Renal pelvis (tissue), 12 donors: ENCODE measurements around the gene LIFR. TPM values are rescaled to one million over a fixed set of nuclear protein-coding genes. Genes with fewer than 3 reads are reported as not detected.
"Not testable (repeated sequence)": the region's sequence is repeated elsewhere in the genome, so short reads cannot be mapped to it uniquely, and the experiment has no call there.

Experiments used
- DNase-seq: peaks from one replicate; pipeline ENCODE4 v3.0.0-alpha.2; 2013
- long read RNA-seq, 16 experiments: transcript quantifications; one replicate each; lab custom pipeline, GENCODE V29; 2026
- polyA plus RNA-seq, 3 donors: library from polyadenylated mRNA; unstranded; fragments of 120-200 nt; gene quantifications; one replicate each; pipeline ENCODE4 v1.2.1, GENCODE V29; 2013; ENCODE audit not compliant: insufficient read length in 3 of 3

LIFR gene
- polyA plus RNA-seq: 10 to 100 TPM; 67.3 to 85.9 (median 78.9) TPM
- long read RNA-seq, donor 1, full-length matches to known transcripts: 2 of 7 reads
- long read RNA-seq, donor 1, partial matches to known transcripts: 5 of 7 reads
- long read RNA-seq, donor 1, other reads (novel, unspliced or antisense): 0 of 7 reads
- long read RNA-seq, donor 2, full-length matches to known transcripts: 3 of 3 reads
- long read RNA-seq, donor 2, partial matches to known transcripts: 0 of 3 reads
- long read RNA-seq, donor 2, other reads (novel, unspliced or antisense): 0 of 3 reads
- long read RNA-seq, donor 3, full-length matches to known transcripts: 4 of 4 reads
- long read RNA-seq, donor 3, partial matches to known transcripts: 0 of 4 reads
- long read RNA-seq, donor 3, other reads (novel, unspliced or antisense): 0 of 4 reads
- long read RNA-seq, donor 4, full-length matches to known transcripts: 2 of 2 reads
- long read RNA-seq, donor 4, partial matches to known transcripts: 0 of 2 reads
- long read RNA-seq, donor 4, other reads (novel, unspliced or antisense): 0 of 2 reads
- long read RNA-seq, donor 5, full-length matches to known transcripts: 3 of 3 reads
- long read RNA-seq, donor 5, partial matches to known transcripts: 0 of 3 reads
- long read RNA-seq, donor 5, other reads (novel, unspliced or antisense): 0 of 3 reads
- long read RNA-seq, donor 6, full-length matches to known transcripts: 4 of 4 reads
- long read RNA-seq, donor 6, partial matches to known transcripts: 0 of 4 reads
- long read RNA-seq, donor 6, other reads (novel, unspliced or antisense): 0 of 4 reads
- long read RNA-seq, donor 7, full-length matches to known transcripts: 4 of 4 reads
- long read RNA-seq, donor 7, partial matches to known transcripts: 0 of 4 reads
- long read RNA-seq, donor 7, other reads (novel, unspliced or antisense): 0 of 4 reads
- long read RNA-seq, donor 8, full-length matches to known transcripts: 2 of 2 reads
- long read RNA-seq, donor 8, partial matches to known transcripts: 0 of 2 reads
- long read RNA-seq, donor 8, other reads (novel, unspliced or antisense): 0 of 2 reads
- long read RNA-seq, donor 9, full-length matches to known transcripts: 3 of 14 reads
- long read RNA-seq, donor 9, partial matches to known transcripts: 11 of 14 reads
- long read RNA-seq, donor 9, other reads (novel, unspliced or antisense): 0 of 14 reads
- long read RNA-seq, donor 10, full-length matches to known transcripts: 6 of 13 reads
- long read RNA-seq, donor 10, partial matches to known transcripts: 7 of 13 reads
- long read RNA-seq, donor 10, other reads (novel, unspliced or antisense): 0 of 13 reads
- long read RNA-seq, donor 11, full-length matches to known transcripts: 3 of 3 reads
- long read RNA-seq, donor 11, partial matches to known transcripts: 0 of 3 reads
- long read RNA-seq, donor 11, other reads (novel, unspliced or antisense): 0 of 3 reads
- long read RNA-seq, donor 12, full-length matches to known transcripts: 3 of 10 reads
- long read RNA-seq, donor 12, partial matches to known transcripts: 7 of 10 reads
- long read RNA-seq, donor 12, other reads (novel, unspliced or antisense): 0 of 10 reads
- long read RNA-seq, donor 13, full-length matches to known transcripts: 2 of 2 reads
- long read RNA-seq, donor 13, partial matches to known transcripts: 0 of 2 reads
- long read RNA-seq, donor 13, other reads (novel, unspliced or antisense): 0 of 2 reads
- long read RNA-seq, donor 14, full-length matches to known transcripts: 14 of 25 reads
- long read RNA-seq, donor 14, partial matches to known transcripts: 11 of 25 reads
- long read RNA-seq, donor 14, other reads (novel, unspliced or antisense): 0 of 25 reads
- long read RNA-seq, donor 15, full-length matches to known transcripts: 2 of 2 reads
- long read RNA-seq, donor 15, partial matches to known transcripts: 0 of 2 reads
- long read RNA-seq, donor 15, other reads (novel, unspliced or antisense): 0 of 2 reads
- long read RNA-seq, donor 16, full-length matches to known transcripts: 4 of 4 reads
- long read RNA-seq, donor 16, partial matches to known transcripts: 0 of 4 reads
- long read RNA-seq, donor 16, other reads (novel, unspliced or antisense): 0 of 4 reads

DNA sequence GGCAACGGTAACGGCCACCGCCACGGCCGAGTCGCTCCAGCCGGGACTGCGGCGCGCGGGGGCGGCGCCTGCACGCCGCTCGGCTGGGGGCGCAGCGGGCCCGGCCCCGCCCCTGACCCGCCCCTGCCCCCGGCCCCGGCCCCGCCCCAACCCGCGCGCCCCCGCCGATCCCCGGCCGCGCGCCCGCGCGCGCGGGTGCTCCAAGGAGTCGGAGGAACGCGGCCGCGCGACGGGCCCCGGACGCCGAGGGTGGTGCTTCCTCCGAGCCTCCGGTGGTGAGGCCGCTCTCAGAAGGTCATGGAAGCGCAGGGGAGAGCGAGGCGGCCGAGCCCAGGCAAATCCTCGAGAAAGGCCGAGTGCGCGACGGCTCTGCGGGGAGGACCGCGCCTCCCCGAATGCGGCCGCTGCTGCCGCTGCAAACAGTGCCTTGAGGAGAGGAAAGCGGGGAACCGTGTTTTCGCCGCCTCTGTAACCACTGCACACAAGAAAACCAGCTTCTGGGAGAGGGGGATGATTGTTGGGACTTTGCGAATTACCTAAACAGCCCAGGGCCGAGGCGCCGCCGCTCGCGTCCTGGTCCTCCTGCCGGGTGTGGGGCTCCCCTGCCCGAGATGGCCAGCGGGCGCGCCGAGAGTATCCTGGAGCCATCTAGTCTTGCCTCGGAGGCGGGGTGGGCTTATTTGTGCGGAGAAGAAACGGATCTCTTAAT lies at the start of gene LIFR:
Gene LIFR, minus strand, starts transcription at position 48 of the 709 bp plus-strand sequence. CDS start 25,999 bp downstream, outside the sequence.
- DNase-seq: peak; percentile 84

- DNase-seq: no peak
Observed at GRCh38 chr5:38605610-38606009, 49.2 kb upstream of the LIFR start.

- DNase-seq: no peak
Observed at GRCh38 chr5:38603691-38604090, 47.2 kb upstream of the LIFR start.

- DNase-seq: no peak
Observed at GRCh38 chr5:38602641-38603040, 46.2 kb upstream of the LIFR start.

GRCh38 chr5:38601863-38602298 lies 45.4 kb upstream of the LIFR start:
- DNase-seq: no peak

DNA sequence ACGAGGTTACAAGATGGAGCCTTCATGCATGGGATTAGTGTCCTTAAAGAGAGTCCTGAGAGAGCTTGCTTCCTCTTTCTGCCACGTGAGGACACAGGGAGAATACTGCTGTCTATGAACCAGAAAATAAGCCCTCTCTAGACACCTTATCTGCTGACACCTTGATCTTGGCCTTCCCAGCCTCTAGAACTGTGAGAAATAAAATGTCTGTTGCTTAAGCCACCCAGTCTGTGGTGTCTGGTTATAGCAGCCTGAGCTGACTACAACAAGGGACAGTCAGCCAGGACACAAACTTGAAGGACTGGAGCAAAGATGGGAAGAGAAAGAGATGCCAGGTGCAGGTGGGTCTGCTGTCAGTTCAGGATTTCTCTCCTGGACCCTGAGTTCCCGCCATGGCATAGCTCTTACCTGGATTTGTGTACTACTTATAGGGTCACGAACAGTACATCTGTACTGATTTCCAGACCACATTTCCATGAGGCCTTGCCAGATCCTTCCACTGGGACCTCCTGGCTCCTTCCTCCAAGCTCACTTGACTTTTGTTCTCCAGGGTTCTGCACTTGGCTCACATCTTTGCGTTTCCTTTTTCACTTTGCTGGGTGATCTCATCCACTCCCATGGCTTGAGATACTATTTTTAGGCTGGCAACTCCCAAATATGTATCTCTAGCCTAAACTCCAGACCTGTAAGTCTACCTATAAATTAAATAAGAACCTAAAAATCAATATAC lies 44.9 kb upstream of the LIFR start:
- DNase-seq: no peak

DNA sequence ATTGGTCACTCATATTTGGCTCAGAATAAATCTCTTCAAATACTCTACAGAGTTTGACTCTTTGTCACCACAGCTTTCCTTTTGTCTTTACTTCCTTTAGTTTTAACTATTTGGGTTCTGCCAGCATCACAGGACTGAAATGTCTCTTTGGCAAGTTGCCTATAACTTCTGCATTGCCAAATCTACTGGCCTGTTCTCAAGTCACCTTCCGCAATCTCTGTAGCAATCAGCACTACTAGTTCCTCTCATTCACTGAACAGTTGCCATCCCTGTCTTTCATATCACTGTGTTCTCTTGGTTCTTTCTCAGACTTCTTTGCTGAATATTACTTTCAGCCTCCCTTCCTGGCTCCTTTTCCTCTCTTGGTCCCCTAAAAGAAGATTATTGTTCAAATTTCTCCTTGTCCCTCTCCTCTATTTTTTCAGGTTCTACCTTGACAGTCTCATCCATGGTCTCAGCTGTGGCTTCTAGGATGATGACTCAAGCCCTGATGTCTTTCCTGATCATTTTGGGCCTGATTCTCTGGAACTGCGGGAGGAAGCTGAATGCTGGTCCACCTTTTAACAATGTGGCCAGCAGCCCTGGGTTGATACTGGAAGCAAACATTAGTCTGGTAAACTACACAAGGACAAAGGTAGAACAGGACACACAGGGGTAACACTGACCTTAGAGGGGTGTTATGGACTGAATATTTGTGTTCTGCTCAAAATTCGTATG lies 44.0 kb upstream of the LIFR start:
- no peak for DNase-seq

GRCh38 chr5:38599751-38600150 lies 43.3 kb upstream of the LIFR start:
- DNase-seq: not testable (repeated sequence)

- no peak for DNase-seq
Observed at GRCh38 chr5:38598994-38599617, 42.7 kb upstream of the LIFR start.

GRCh38 chr5:38598296-38598993 lies 42.0 kb upstream of the LIFR start:
- DNase-seq: no peak

- no peak for DNase-seq
Observed at GRCh38 chr5:38596981-38597380, 40.5 kb upstream of the LIFR start.

- DNase-seq: no peak
Observed at GRCh38 chr5:38595132-38595745, 38.8 kb upstream of the LIFR start.

- no peak for DNase-seq
Observed at GRCh38 chr5:38593959-38594358, 37.5 kb upstream of the LIFR start.

DNA sequence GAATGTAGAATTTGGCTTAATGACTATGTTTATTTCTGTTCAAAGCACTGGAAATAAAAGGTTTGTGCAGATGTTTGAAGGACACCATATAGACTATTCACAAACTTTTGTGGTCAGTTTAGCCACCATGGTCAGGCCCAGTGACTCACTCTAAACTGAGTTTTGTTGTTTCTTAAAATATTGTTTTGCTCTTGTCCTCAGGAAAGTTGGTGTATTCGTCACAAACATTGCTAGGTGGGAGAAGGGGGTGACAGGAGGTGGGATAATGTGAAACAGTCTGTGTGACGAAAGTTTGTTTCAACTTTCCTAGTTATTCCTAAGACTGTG lies 35.0 kb upstream of the LIFR start:
- no peak for DNase-seq

DNA sequence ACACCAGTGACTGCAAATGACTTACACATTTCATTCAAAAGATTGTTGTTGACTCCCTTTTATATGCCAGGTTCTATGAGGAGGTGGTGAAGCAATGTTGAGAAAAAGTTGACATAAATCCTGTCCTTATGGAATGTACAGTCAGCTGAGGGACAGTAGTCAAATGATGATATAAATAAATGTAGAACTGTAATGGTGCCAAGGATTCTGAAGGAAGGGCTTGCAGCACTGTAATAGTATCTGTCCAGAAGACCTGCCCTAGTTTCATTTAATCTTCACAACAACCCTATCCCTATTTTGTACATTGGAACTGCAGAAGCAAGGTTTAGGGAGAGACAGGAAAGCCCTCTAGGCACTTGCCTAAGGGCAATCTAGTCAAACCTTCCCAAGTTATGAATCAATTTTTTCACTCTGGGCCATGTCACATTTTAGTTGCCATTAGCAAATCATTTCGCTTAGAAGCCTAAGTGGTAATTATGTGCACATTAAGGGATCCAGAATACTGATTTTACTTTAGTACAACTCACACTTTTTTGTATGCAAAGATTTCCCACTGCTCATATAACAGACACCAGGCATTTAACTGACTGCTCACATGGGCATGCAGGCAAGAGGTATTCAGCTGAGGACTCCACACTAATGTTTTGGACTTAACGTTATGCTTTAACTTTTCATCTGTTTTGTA lies 34.5 kb upstream of the LIFR start:
- DNase-seq: no peak

DNA sequence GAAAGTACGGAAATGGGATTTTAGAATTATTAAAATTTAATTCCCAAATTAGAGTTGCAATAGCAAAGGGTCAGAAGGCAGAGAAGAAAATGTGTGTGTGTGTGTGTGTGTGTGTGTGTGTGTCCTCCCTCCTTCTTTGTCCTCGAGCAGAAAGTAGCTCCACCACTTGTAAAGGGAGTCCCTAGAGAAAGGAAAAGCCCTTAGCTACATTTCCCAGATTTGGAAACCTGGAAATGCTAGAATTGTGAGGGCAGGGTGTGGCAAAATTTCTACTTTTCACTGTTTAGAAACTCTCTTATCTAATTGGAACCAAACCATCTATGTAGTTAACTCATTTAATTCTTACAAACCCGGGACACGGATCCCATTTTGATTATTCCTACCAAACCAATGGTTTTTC lies 33.2 kb upstream of the LIFR start:
- no peak for DNase-seq
